Fibroblast of gingiva (primary cell): ENCODE measurements around the gene PSMB3.

Experiments
- DNase-seq: peaks from one replicate; pipeline ENCODE4 v3.0.0-alpha.2; 2011; ENCODE audit warnings: low read depth

PSMB3 gene

GRCh38 chr17:38796451-38797157 is 44.1 kb downstream of the PSMB3 start:
- no peak for DNase-seq

- DNase-seq: peak; percentile 30
Measured at GRCh38 chr17:38797158-38797490, 44.6 kb downstream of the PSMB3 start.

GRCh38 chr17:38797828-38798227 is 45.3 kb downstream of the PSMB3 start:
- DNase-seq: no peak

GRCh38 chr17:38798614-38799500 is 46.3 kb downstream of the PSMB3 start:
- peak; percentile 44 for DNase-seq

- peak; percentile 99 for DNase-seq
Measured at GRCh38 chr17:38799501-38800236, 47.1 kb downstream of the PSMB3 start, which contains the start of gene PIP4K2B. Gene PIP4K2B, minus strand, starts transcription at chr17:38799556. Its CDS starts 132 bp downstream, at chr17:38799424.

GRCh38 chr17:38800237-38800760 is 47.8 kb downstream of the PSMB3 start:
- peak; percentile 55 for DNase-seq

- no peak for DNase-seq
Measured at GRCh38 chr17:38809828-38810227, 57.3 kb downstream of the PSMB3 start.
